Natural killer cell (primary cell): ENCODE data around the gene CERT1. TPM values are rescaled to one million over a fixed set of nuclear protein-coding genes. Genes with fewer than 3 reads are reported as not detected.
"Not testable (repeated sequence)": the region's sequence is repeated elsewhere in the genome, so short reads cannot be mapped to it uniquely, and the experiment has no call there.

ENCODE experiments used
- ATAC-seq, 3 donors: fragments of 150-1000 bp in 2 of 3; fragments of 200-7000 bp in 1 of 3; cut with Tn5 transposase; 1 replicate in 1 of 3; 2 replicates in 2 of 3; pipeline ENCODE4 v1.10.0; 2021; ENCODE audit warnings: mild to moderate bottlenecking in 2 of 3, moderate library complexity in 2 of 3
- DNase-seq, 2 donors: peaks; one replicate each; pipeline versions ENCODE4 v3.0.0 to v3.0.0-alpha.2; 2013 to 2021; ENCODE audit warnings: mixed read lengths in 1 of 2
- H3K27ac ChIP-seq: one replicate; pipeline ENCODE4 v1.5.1; 2013; ENCODE audit warnings: mild to moderate bottlenecking, low read length
- H3K27me3 ChIP-seq: one replicate; pipeline ENCODE4 v1.6.1; 2013; ENCODE audit warnings: low read length; ENCODE audit not compliant: control insufficient read depth, insufficient read depth
- H3K36me3 ChIP-seq: one replicate; pipeline ENCODE4 v1.6.1; 2013; ENCODE audit warnings: low read length; ENCODE audit not compliant: control insufficient read depth, insufficient read depth
- H3K4me1 ChIP-seq: one replicate; pipeline ENCODE4 v1.6.1; 2013; ENCODE audit warnings: low read length; ENCODE audit not compliant: control insufficient read depth, insufficient read depth
- H3K4me3 ChIP-seq: one replicate; pipeline ENCODE4 v1.5.1; 2013; ENCODE audit warnings: low read length
- H3K9me3 ChIP-seq: one replicate; pipeline ENCODE4 v1.6.1; 2013; ENCODE audit warnings: low read length; ENCODE audit not compliant: control insufficient read depth, insufficient read depth
- H3K27ac Mint-ChIP-seq, 2 donors: one replicate each; pipeline ENCODE4 v1.8.0; 2022; ENCODE audit warnings: mild to moderate bottlenecking in 2 of 2, mixed read lengths in 2 of 2, moderate library complexity in 1 of 2
- H3K27me3 Mint-ChIP-seq, 2 donors: one replicate each; pipeline ENCODE4 v1.8.0; 2022; ENCODE audit warnings: low read depth in 2 of 2, mixed read lengths in 2 of 2
- H3K36me3 Mint-ChIP-seq: one replicate; pipeline ENCODE4 v1.8.0; 2022; ENCODE audit warnings: mixed read lengths
- H3K4me1 Mint-ChIP-seq, 2 donors: one replicate each; pipeline ENCODE4 v1.8.0; 2022; ENCODE audit warnings: mixed read lengths in 2 of 2
- H3K4me3 Mint-ChIP-seq: one replicate; pipeline ENCODE4 v1.8.0; 2022; ENCODE audit warnings: mild to moderate bottlenecking, moderate library complexity, mixed read lengths
- H3K9me3 Mint-ChIP-seq, 2 donors: one replicate each; pipeline ENCODE4 v1.8.0; 2022; ENCODE audit warnings: mixed read lengths in 2 of 2
- CTCF ChIP-seq: fragments of 200-600 bp; IDR thresholded peaks from one replicate; pipeline ENCODE4 v1.8.0; 2022; ENCODE audit warnings: antibody characterized with exemption
- WGBS: methylation state at CpG from one replicate; pipeline ENCODE4 v1.1.7; 2013; ENCODE audit warnings: missing lambda C conversion rate; ENCODE audit not compliant: insufficient coverage; 5-methylcytosine and 5-hydroxymethylcytosine counted together
- intact Hi-C: fragments of 100-400 bp; cut with micrococcal nuclease; formaldehyde crosslinking; loops from one replicate; pipeline ENCODE4 v1.14.2; 2022
- total RNA-seq, 4 donors: library from RNA; stranded (reverse); fragments of 120-200 nt in 1 of 4; gene quantifications; one replicate each; pipeline versions ENCODE4 v1.2.3 to v1.2.4, GENCODE V29; 2013 to 2022

The CERT1 gene
- total RNA-seq, 3 donors from 2014 or later (not counting 1 experiment from before 2014, with no cell fraction given) = 50.1 to 51.4 (median 50.2) TPM

- Histone ChIP-seq H3K9me3 (no peaks in the 10 kb centered on the region), H3K27ac (no peak overlapping the region), H3K27me3 (no peaks in the 10 kb centered on the region), H3K4me1 (peaks cover 4% of the 10 kb centered on the region), H3K36me3 (peaks cover 2% of the 10 kb centered on the region), H3K4me3 (no peak overlapping the region)
- intact Hi-C loops = no loop called here
- Mint-ChIP-seq H3K27ac (no peak overlapping the region), H3K4me3 (no peak overlapping the region), H3K27me3 (no peaks in the 10 kb centered on the region), H3K9me3 (peaks cover 3 to 7% of the 10 kb centered on the region in 2 donors), H3K4me1 (peaks cover 5 to 20% of the 10 kb centered on the region in 2 donors), H3K36me3 (peaks cover 11% of the 10 kb centered on the region)
- DNase-seq = no peak
- TF ChIP-seq CTCF = no peak
- no peak for ATAC-seq
- WGBS = no CpG with 5 or more reads among the region's 1 CpG
Observed at GRCh38 chr5:75538211-75538610, 26.8 kb upstream of the CERT1 start.

GRCh38 chr5:75536694-75537360 lies 25.4 kb upstream of the CERT1 start:
- no peak for ATAC-seq
- no peak overlapping the region for H3K27ac ChIP-seq
- peaks cover 14% of the 10 kb centered on the region for H3K36me3 Mint-ChIP-seq

GRCh38 chr5:75536147-75536546 lies 24.7 kb upstream of the CERT1 start:
- H3K27ac Mint-ChIP-seq = no peak overlapping the region
- DNase-seq (no peak), ATAC-seq (no peak)
- no peak overlapping the region for H3K4me3 Mint-ChIP-seq
- peaks cover 9 to 24% of the 10 kb centered on the region in 2 donors for H3K4me1 Mint-ChIP-seq
- TF ChIP-seq CTCF = no peak
- H3K27me3 Mint-ChIP-seq = no peaks in the 10 kb centered on the region
- Histone ChIP-seq H3K4me3 (no peak overlapping the region), H3K9me3 (no peaks in the 10 kb centered on the region), H3K36me3 (peaks cover 2% of the 10 kb centered on the region), H3K27me3 (no peaks in the 10 kb centered on the region), H3K27ac (no peak overlapping the region), H3K4me1 (peaks cover 4% of the 10 kb centered on the region)
- WGBS = 95% methylated on average over 3 of the region's 3 CpGs
- intact Hi-C loops = no loop called here
- H3K36me3 Mint-ChIP-seq = peaks cover 14% of the 10 kb centered on the region
- peaks cover 3 to 7% of the 10 kb centered on the region in 2 donors for H3K9me3 Mint-ChIP-seq

More at GRCh38 chr5:75536694-75537360, 25.4 kb upstream of the CERT1 start:
- H3K36me3 ChIP-seq = peaks cover 2% of the 10 kb centered on the region
- H3K4me3 ChIP-seq = no peak overlapping the region
- intact Hi-C loops = no loop called here
- DNase-seq = no peak
- H3K27me3 ChIP-seq = no peaks in the 10 kb centered on the region
- Mint-ChIP-seq H3K27ac (no peak overlapping the region), H3K27me3 (no peaks in the 10 kb centered on the region), H3K4me3 (no peak overlapping the region), H3K9me3 (peaks cover 3 to 7% of the 10 kb centered on the region in 2 donors), H3K4me1 (peaks cover 9 to 24% of the 10 kb centered on the region in 2 donors)
- no peak for TF ChIP-seq CTCF
- peaks cover 4% of the 10 kb centered on the region for H3K4me1 ChIP-seq
- 98% methylated on average over 6 of the region's 6 CpGs for WGBS
- H3K9me3 ChIP-seq = no peaks in the 10 kb centered on the region

GRCh38 chr5:75534734-75535133 lies 23.3 kb upstream of the CERT1 start:
- Mint-ChIP-seq H3K27ac (no peak overlapping the region), H3K36me3 (peaks cover 14% of the 10 kb centered on the region), H3K4me1 (peaks cover 9 to 24% of the 10 kb centered on the region in 2 donors), H3K4me3 (no peak overlapping the region), H3K9me3 (peaks cover 3 to 7% of the 10 kb centered on the region in 2 donors), H3K27me3 (no peaks in the 10 kb centered on the region)
- H3K36me3 ChIP-seq = peaks cover 2% of the 10 kb centered on the region
- H3K4me3 ChIP-seq = no peak overlapping the region
- intact Hi-C loops = no loop called here
- peaks cover 4% of the 10 kb centered on the region for H3K4me1 ChIP-seq
- ATAC-seq (no peak), DNase-seq (no peak)
- H3K27ac ChIP-seq = no peak overlapping the region
- WGBS = 90% methylated on average over 2 of the region's 2 CpGs
- TF ChIP-seq CTCF = no peak
- no peaks in the 10 kb centered on the region for H3K27me3 ChIP-seq
- H3K9me3 ChIP-seq = no peaks in the 10 kb centered on the region

- H3K27ac Mint-ChIP-seq, H3K4me3 ChIP-seq, H3K9me3 ChIP-seq, ATAC-seq, DNase-seq, H3K27me3 Mint-ChIP-seq, H3K27ac ChIP-seq, H3K27me3 ChIP-seq, H3K36me3 ChIP-seq, H3K4me1 ChIP-seq, H3K9me3 Mint-ChIP-seq, intact Hi-C loops: not testable (repeated sequence)
- peaks cover 14 to 29% of the 10 kb centered on the region in 2 donors for H3K4me1 Mint-ChIP-seq
- peak overlapping the region; percentile 13 for H3K4me3 Mint-ChIP-seq
- peaks cover 14% of the 10 kb centered on the region for H3K36me3 Mint-ChIP-seq
- 100% methylated on average over 1 of the region's 1 CpG for WGBS
Observed at GRCh38 chr5:75533716-75534115, 22.3 kb upstream of the CERT1 start.
